ENCODE measurements around the gene ADGRA1.

DNA sequence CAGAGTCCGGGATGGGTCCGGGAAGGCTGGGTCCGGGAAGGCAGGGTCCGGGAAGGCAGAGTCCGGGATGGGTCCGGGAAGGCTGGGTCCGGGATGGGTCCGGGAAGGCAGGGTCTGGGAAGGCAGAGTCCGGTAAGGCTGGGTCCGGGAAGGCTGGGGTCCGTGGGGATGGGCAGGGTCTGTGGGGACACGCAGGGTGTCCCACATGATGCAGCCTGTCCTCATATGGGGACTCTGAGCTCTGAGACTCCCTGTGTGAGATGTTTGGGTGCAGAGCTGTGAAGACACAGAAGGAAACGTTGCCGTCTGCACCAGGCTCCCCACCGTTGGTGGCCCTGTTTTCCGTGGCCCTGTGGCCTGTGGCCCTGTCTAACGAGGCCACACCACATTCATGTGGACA is 45.7 kb upstream of the ADGRA1 start:
- TF ChIP-seq, protein P1, sequence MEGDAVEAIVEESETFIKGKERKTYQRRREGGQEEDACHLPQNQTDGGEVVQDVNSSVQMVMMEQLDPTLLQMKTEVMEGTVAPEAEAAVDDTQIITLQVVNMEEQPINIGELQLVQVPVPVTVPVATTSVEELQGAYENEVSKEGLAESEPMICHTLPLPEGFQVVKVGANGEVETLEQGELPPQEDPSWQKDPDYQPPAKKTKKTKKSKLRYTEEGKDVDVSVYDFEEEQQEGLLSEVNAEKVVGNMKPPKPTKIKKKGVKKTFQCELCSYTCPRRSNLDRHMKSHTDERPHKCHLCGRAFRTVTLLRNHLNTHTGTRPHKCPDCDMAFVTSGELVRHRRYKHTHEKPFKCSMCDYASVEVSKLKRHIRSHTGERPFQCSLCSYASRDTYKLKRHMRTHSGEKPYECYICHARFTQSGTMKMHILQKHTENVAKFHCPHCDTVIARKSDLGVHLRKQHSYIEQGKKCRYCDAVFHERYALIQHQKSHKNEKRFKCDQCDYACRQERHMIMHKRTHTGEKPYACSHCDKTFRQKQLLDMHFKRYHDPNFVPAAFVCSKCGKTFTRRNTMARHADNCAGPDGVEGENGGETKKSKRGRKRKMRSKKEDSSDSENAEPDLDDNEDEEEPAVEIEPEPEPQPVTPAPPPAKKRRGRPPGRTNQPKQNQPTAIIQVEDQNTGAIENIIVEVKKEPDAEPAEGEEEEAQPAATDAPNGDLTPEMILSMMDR (conservative IDR thresholded peaks at IDR 0.05; ENCODE audit: low read depth in 2 of 2) = no peak
- no peak for TF ChIP-seq POLR2AphosphoS5 (IDR thresholded peaks at IDR 0.05; ENCODE audit: low read depth)
- TF ChIP-seq, protein P2, sequence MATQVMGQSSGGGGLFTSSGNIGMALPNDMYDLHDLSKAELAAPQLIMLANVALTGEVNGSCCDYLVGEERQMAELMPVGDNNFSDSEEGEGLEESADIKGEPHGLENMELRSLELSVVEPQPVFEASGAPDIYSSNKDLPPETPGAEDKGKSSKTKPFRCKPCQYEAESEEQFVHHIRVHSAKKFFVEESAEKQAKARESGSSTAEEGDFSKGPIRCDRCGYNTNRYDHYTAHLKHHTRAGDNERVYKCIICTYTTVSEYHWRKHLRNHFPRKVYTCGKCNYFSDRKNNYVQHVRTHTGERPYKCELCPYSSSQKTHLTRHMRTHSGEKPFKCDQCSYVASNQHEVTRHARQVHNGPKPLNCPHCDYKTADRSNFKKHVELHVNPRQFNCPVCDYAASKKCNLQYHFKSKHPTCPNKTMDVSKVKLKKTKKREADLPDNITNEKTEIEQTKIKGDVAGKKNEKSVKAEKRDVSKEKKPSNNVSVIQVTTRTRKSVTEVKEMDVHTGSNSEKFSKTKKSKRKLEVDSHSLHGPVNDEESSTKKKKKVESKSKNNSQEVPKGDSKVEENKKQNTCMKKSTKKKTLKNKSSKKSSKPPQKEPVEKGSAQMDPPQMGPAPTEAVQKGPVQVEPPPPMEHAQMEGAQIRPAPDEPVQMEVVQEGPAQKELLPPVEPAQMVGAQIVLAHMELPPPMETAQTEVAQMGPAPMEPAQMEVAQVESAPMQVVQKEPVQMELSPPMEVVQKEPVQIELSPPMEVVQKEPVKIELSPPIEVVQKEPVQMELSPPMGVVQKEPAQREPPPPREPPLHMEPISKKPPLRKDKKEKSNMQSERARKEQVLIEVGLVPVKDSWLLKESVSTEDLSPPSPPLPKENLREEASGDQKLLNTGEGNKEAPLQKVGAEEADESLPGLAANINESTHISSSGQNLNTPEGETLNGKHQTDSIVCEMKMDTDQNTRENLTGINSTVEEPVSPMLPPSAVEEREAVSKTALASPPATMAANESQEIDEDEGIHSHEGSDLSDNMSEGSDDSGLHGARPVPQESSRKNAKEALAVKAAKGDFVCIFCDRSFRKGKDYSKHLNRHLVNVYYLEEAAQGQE (IDR thresholded peaks at IDR 0.05; ENCODE audit: unreplicated experiment) = no peak
- TF ChIP-seq EZH2phosphoT487 (IDR thresholded peaks at IDR 0.05; ENCODE audit: unreplicated experiment) = no peak
- TF ChIP-seq, protein P3, sequence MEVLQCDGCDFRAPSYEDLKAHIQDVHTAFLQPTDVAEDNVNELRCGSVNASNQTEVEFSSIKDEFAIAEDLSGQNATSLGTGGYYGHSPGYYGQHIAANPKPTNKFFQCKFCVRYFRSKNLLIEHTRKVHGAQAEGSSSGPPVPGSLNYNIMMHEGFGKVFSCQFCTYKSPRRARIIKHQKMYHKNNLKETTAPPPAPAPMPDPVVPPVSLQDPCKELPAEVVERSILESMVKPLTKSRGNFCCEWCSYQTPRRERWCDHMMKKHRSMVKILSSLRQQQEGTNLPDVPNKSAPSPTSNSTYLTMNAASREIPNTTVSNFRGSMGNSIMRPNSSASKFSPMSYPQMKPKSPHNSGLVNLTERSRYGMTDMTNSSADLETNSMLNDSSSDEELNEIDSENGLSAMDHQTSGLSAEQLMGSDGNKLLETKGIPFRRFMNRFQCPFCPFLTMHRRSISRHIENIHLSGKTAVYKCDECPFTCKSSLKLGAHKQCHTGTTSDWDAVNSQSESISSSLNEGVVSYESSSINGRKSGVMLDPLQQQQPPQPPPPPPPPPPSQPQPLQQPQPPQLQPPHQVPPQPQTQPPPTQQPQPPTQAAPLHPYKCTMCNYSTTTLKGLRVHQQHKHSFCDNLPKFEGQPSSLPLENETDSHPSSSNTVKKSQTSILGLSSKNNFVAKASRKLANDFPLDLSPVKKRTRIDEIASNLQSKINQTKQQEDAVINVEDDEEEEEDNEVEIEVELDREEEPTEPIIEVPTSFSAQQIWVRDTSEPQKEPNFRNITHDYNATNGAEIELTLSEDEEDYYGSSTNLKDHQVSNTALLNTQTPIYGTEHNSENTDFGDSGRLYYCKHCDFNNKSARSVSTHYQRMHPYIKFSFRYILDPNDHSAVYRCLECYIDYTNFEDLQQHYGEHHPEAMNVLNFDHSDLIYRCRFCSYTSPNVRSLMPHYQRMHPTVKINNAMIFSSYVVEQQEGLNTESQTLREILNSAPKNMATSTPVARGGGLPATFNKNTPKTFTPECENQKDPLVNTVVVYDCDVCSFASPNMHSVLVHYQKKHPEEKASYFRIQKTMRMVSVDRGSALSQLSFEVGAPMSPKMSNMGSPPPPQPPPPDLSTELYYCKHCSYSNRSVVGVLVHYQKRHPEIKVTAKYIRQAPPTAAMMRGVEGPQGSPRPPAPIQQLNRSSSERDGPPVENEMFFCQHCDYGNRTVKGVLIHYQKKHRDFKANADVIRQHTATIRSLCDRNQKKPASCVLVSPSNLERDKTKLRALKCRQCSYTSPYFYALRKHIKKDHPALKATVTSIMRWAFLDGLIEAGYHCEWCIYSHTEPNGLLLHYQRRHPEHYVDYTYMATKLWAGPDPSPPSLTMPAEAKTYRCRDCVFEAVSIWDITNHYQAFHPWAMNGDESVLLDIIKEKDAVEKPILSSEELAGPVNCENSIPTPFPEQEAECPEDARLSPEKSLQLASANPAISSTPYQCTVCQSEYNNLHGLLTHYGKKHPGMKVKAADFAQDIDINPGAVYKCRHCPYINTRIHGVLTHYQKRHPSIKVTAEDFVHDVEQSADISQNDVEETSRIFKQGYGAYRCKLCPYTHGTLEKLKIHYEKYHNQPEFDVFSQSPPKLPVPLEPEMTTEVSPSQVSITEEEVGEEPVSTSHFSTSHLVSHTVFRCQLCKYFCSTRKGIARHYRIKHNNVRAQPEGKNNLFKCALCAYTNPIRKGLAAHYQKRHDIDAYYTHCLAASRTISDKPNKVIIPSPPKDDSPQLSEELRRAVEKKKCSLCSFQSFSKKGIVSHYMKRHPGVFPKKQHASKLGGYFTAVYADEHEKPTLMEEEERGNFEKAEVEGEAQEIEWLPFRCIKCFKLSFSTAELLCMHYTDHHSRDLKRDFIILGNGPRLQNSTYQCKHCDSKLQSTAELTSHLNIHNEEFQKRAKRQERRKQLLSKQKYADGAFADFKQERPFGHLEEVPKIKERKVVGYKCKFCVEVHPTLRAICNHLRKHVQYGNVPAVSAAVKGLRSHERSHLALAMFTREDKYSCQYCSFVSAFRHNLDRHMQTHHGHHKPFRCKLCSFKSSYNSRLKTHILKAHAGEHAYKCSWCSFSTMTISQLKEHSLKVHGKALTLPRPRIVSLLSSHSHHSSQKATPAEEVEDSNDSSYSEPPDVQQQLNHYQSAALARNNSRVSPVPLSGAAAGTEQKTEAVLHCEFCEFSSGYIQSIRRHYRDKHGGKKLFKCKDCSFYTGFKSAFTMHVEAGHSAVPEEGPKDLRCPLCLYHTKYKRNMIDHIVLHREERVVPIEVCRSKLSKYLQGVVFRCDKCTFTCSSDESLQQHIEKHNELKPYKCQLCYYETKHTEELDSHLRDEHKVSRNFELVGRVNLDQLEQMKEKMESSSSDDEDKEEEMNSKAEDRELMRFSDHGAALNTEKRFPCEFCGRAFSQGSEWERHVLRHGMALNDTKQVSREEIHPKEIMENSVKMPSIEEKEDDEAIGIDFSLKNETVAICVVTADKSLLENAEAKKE (CRISPR knock-in tag; IDR thresholded peaks at IDR 0.05) = no peak
- TF ChIP-seq, protein P4, sequence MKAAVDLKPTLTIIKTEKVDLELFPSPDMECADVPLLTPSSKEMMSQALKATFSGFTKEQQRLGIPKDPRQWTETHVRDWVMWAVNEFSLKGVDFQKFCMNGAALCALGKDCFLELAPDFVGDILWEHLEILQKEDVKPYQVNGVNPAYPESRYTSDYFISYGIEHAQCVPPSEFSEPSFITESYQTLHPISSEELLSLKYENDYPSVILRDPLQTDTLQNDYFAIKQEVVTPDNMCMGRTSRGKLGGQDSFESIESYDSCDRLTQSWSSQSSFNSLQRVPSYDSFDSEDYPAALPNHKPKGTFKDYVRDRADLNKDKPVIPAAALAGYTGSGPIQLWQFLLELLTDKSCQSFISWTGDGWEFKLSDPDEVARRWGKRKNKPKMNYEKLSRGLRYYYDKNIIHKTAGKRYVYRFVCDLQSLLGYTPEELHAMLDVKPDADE (IDR thresholded peaks at IDR 0.05) = no peak
